HEK293 (cell line): Measurements from ENCODE around the gene ANKRD16.

Experiments
- GFI1B ChIP-seq: fragments of 450-650 bp; formaldehyde crosslinking; IDR thresholded peaks from 2 replicates; pipeline ENCODE4 v1.5.1; 2016; ENCODE audit warnings: missing biosample characterization, missing genetic modification characterization
- ZEB2 ChIP-seq: fragments of 450-650 bp; formaldehyde crosslinking; IDR thresholded peaks from 2 replicates; pipeline ENCODE4 v1.5.1; 2016; ENCODE audit warnings: missing biosample characterization, missing genetic modification characterization
- ZFP3 ChIP-seq: fragments of 450-650 bp; formaldehyde crosslinking; IDR thresholded peaks from 2 replicates; pipeline ENCODE4 v1.5.1; 2016; ENCODE audit warnings: low read depth, missing biosample characterization, missing genetic modification characterization
- ZNF121 ChIP-seq: fragments of 450-650 bp; formaldehyde crosslinking; IDR thresholded peaks from 2 replicates; pipeline ENCODE4 v1.5.1; 2016; ENCODE audit warnings: missing biosample characterization, missing genetic modification characterization
- ZNF202 ChIP-seq: fragments of 450-650 bp; formaldehyde crosslinking; IDR thresholded peaks from 2 replicates; pipeline ENCODE4 v1.5.1; 2016; ENCODE audit warnings: missing biosample characterization, missing genetic modification characterization, borderline replicate concordance
- ZNF211 ChIP-seq: fragments of 450-650 bp; formaldehyde crosslinking; IDR thresholded peaks from 2 replicates; pipeline ENCODE4 v1.5.1; 2016; ENCODE audit warnings: low read depth, missing biosample characterization, missing genetic modification characterization
- ZNF366 ChIP-seq: fragments of 450-650 bp; formaldehyde crosslinking; conservative IDR thresholded peaks from 2 replicates; pipeline ENCODE4 v1.5.1; 2016; ENCODE audit warnings: missing biosample characterization, missing genetic modification characterization
- ZNF521 ChIP-seq: fragments of 450-650 bp; formaldehyde crosslinking; IDR thresholded peaks from 2 replicates; pipeline ENCODE4 v1.5.1; 2017; ENCODE audit warnings: missing biosample characterization, mild to moderate bottlenecking, missing genetic modification characterization
- ZNF560 ChIP-seq: fragments of 450-650 bp; formaldehyde crosslinking; IDR thresholded peaks from 2 replicates; pipeline ENCODE4 v1.5.1; 2017; ENCODE audit warnings: missing biosample characterization, missing genetic modification characterization, borderline replicate concordance
- ZNF600 ChIP-seq: fragments of 450-650 bp; formaldehyde crosslinking; IDR thresholded peaks from 2 replicates; pipeline ENCODE4 v1.5.1; 2016; ENCODE audit warnings: missing biosample characterization, missing genetic modification characterization
- ZNF621 ChIP-seq: fragments of 450-650 bp; formaldehyde crosslinking; IDR thresholded peaks from 2 replicates; pipeline ENCODE4 v1.5.1; 2017; ENCODE audit warnings: missing biosample characterization, missing genetic modification characterization
- ZSCAN16 ChIP-seq: fragments of 450-650 bp; formaldehyde crosslinking; IDR thresholded peaks from 2 replicates; pipeline ENCODE4 v1.5.1; 2016; ENCODE audit warnings: missing biosample characterization, missing genetic modification characterization
- TF ChIP-seq, protein P1 (sequence below): fragments of 450-650 bp; formaldehyde crosslinking; IDR thresholded peaks from 2 replicates; pipeline ENCODE4 v1.5.1; 2016; ENCODE audit warnings: missing biosample characterization, missing genetic modification characterization
- TF ChIP-seq, protein P2 (sequence below): fragments of 450-650 bp; formaldehyde crosslinking; IDR thresholded peaks from 2 replicates; pipeline ENCODE4 v1.5.1; 2017; ENCODE audit warnings: missing biosample characterization, missing genetic modification characterization
- TF ChIP-seq, protein P3 (sequence below): fragments of 450-650 bp; formaldehyde crosslinking; IDR thresholded peaks from 2 replicates; pipeline ENCODE4 v1.5.1; 2016; ENCODE audit warnings: missing biosample characterization, missing genetic modification characterization
- TF ChIP-seq, protein P4 (sequence below): IDR thresholded peaks from 2 replicates; pipeline ENCODE4 v1.6.1; 2011; ENCODE audit warnings: mild to moderate bottlenecking, low read depth, low read length, borderline replicate concordance
- TF ChIP-seq, protein P5 (sequence below): fragments of 450-650 bp; IDR thresholded peaks from 2 replicates; pipeline ENCODE4 v1.5.1; 2018; ENCODE audit warnings: missing biosample characterization, mild to moderate bottlenecking, missing genetic modification characterization
- TF ChIP-seq, protein P6 (sequence below): fragments of 450-650 bp; formaldehyde crosslinking; IDR thresholded peaks from 2 replicates; pipeline ENCODE4 v1.5.1; 2016; ENCODE audit warnings: missing biosample characterization, missing genetic modification characterization, borderline replicate concordance
- TF ChIP-seq, protein P7 (sequence below): fragments of 450-650 bp; formaldehyde crosslinking; IDR thresholded peaks from 2 replicates; pipeline ENCODE4 v1.5.1; 2016; ENCODE audit warnings: missing biosample characterization, missing genetic modification characterization
- TF ChIP-seq, protein P8 (sequence below): fragments of 450-650 bp; formaldehyde crosslinking; IDR thresholded peaks from 2 replicates; pipeline ENCODE4 v1.5.1; 2016; ENCODE audit warnings: missing biosample characterization, missing genetic modification characterization

ANKRD16 gene

DNA sequence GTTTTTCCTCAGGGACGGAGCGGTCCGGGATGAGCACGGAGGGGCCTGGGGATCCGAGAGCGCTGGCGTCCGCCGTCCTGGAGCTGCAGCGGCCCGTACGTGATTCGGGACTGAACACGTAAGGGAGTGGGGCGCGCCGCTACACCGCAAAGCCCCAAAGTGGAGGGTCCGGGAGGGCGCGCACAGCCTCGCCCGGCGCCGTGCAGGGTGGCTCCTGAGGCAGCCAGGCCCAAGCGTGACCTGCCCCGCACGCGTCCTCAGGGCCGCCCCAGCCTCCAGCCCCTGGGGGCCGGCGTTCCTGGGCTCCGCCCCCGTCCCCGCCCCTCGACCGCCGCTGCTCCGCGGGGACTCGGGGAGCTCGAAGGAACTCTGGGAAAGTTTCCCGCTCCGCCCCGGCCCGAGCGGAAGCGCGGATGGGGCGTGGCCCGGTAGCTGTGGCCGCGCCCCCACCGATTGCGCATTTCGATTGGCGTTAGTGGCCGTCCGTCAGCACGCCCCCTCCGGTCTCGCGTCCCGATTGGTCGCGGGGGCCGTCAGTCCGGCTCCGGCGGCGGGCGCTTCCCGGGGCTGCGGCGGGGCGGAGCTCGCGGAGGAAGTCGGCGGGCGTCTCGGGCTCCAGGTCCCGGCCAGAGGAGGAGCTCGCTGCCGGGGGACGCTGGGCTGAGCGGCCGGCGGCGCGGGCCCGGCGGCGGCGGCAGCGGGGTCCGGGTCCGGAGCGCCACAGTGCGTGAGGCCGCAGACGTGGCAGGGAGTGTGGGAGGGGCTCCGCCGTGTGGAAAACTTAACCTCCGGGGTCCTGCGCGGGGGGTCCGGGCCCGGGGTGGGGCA, at the start of gene ANKRD16, which contains the start of gene FBH1 (continued):
- TF ChIP-seq, protein P1, sequence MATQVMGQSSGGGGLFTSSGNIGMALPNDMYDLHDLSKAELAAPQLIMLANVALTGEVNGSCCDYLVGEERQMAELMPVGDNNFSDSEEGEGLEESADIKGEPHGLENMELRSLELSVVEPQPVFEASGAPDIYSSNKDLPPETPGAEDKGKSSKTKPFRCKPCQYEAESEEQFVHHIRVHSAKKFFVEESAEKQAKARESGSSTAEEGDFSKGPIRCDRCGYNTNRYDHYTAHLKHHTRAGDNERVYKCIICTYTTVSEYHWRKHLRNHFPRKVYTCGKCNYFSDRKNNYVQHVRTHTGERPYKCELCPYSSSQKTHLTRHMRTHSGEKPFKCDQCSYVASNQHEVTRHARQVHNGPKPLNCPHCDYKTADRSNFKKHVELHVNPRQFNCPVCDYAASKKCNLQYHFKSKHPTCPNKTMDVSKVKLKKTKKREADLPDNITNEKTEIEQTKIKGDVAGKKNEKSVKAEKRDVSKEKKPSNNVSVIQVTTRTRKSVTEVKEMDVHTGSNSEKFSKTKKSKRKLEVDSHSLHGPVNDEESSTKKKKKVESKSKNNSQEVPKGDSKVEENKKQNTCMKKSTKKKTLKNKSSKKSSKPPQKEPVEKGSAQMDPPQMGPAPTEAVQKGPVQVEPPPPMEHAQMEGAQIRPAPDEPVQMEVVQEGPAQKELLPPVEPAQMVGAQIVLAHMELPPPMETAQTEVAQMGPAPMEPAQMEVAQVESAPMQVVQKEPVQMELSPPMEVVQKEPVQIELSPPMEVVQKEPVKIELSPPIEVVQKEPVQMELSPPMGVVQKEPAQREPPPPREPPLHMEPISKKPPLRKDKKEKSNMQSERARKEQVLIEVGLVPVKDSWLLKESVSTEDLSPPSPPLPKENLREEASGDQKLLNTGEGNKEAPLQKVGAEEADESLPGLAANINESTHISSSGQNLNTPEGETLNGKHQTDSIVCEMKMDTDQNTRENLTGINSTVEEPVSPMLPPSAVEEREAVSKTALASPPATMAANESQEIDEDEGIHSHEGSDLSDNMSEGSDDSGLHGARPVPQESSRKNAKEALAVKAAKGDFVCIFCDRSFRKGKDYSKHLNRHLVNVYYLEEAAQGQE: no peak
- TF ChIP-seq, protein P2, sequence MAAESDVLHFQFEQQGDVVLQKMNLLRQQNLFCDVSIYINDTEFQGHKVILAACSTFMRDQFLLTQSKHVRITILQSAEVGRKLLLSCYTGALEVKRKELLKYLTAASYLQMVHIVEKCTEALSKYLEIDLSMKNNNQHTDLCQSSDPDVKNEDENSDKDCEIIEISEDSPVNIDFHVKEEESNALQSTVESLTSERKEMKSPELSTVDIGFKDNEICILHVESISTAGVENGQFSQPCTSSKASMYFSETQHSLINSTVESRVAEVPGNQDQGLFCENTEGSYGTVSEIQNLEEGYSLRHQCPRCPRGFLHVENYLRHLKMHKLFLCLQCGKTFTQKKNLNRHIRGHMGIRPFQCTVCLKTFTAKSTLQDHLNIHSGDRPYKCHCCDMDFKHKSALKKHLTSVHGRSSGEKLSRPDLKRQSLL: peak; percentile 86
- TF ChIP-seq ZNF366 (tag by site-specific recombination) (no peak), ZNF600 (peak; percentile 84), ZEB2 (tag by site-specific recombination) (peak; percentile 99), ZNF560 (tag by site-specific recombination) (no peak), ZNF121 (tag by site-specific recombination) (no peak), GFI1B (tag by site-specific recombination) (no peak), ZSCAN16 (tag by site-specific recombination) (no peak), ZNF621 (tag by site-specific recombination) (no peak), ZNF211 (tag by site-specific recombination) (no peak), ZFP3 (tag by site-specific recombination) (no peak), ZNF521 (tag by site-specific recombination) (no peak), ZNF202 (no peak)
- TF ChIP-seq, protein P3, sequence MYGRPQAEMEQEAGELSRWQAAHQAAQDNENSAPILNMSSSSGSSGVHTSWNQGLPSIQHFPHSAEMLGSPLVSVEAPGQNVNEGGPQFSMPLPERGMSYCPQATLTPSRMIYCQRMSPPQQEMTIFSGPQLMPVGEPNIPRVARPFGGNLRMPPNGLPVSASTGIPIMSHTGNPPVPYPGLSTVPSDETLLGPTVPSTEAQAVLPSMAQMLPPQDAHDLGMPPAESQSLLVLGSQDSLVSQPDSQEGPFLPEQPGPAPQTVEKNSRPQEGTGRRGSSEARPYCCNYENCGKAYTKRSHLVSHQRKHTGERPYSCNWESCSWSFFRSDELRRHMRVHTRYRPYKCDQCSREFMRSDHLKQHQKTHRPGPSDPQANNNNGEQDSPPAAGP (tag by site-specific recombination): peak; percentile 88
- TF ChIP-seq, protein P4, sequence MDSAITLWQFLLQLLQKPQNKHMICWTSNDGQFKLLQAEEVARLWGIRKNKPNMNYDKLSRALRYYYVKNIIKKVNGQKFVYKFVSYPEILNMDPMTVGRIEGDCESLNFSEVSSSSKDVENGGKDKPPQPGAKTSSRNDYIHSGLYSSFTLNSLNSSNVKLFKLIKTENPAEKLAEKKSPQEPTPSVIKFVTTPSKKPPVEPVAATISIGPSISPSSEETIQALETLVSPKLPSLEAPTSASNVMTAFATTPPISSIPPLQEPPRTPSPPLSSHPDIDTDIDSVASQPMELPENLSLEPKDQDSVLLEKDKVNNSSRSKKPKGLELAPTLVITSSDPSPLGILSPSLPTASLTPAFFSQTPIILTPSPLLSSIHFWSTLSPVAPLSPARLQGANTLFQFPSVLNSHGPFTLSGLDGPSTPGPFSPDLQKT: peak; percentile 96
- TF ChIP-seq, protein P5, sequence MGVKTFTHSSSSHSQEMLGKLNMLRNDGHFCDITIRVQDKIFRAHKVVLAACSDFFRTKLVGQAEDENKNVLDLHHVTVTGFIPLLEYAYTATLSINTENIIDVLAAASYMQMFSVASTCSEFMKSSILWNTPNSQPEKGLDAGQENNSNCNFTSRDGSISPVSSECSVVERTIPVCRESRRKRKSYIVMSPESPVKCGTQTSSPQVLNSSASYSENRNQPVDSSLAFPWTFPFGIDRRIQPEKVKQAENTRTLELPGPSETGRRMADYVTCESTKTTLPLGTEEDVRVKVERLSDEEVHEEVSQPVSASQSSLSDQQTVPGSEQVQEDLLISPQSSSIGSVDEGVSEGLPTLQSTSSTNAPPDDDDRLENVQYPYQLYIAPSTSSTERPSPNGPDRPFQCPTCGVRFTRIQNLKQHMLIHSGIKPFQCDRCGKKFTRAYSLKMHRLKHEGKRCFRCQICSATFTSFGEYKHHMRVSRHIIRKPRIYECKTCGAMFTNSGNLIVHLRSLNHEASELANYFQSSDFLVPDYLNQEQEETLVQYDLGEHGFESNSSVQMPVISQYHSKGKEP (tag by site-specific recombination): no peak
- TF ChIP-seq, protein P6, sequence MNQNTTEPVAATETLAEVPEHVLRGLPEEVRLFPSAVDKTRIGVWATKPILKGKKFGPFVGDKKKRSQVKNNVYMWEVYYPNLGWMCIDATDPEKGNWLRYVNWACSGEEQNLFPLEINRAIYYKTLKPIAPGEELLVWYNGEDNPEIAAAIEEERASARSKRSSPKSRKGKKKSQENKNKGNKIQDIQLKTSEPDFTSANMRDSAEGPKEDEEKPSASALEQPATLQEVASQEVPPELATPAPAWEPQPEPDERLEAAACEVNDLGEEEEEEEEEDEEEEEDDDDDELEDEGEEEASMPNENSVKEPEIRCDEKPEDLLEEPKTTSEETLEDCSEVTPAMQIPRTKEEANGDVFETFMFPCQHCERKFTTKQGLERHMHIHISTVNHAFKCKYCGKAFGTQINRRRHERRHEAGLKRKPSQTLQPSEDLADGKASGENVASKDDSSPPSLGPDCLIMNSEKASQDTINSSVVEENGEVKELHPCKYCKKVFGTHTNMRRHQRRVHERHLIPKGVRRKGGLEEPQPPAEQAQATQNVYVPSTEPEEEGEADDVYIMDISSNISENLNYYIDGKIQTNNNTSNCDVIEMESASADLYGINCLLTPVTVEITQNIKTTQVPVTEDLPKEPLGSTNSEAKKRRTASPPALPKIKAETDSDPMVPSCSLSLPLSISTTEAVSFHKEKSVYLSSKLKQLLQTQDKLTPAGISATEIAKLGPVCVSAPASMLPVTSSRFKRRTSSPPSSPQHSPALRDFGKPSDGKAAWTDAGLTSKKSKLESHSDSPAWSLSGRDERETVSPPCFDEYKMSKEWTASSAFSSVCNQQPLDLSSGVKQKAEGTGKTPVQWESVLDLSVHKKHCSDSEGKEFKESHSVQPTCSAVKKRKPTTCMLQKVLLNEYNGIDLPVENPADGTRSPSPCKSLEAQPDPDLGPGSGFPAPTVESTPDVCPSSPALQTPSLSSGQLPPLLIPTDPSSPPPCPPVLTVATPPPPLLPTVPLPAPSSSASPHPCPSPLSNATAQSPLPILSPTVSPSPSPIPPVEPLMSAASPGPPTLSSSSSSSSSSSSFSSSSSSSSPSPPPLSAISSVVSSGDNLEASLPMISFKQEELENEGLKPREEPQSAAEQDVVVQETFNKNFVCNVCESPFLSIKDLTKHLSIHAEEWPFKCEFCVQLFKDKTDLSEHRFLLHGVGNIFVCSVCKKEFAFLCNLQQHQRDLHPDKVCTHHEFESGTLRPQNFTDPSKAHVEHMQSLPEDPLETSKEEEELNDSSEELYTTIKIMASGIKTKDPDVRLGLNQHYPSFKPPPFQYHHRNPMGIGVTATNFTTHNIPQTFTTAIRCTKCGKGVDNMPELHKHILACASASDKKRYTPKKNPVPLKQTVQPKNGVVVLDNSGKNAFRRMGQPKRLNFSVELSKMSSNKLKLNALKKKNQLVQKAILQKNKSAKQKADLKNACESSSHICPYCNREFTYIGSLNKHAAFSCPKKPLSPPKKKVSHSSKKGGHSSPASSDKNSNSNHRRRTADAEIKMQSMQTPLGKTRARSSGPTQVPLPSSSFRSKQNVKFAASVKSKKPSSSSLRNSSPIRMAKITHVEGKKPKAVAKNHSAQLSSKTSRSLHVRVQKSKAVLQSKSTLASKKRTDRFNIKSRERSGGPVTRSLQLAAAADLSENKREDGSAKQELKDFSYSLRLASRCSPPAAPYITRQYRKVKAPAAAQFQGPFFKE: 0 out of 2 replicates have a peak, but pooled peaks have one; percentile 64
- TF ChIP-seq, protein P7, sequence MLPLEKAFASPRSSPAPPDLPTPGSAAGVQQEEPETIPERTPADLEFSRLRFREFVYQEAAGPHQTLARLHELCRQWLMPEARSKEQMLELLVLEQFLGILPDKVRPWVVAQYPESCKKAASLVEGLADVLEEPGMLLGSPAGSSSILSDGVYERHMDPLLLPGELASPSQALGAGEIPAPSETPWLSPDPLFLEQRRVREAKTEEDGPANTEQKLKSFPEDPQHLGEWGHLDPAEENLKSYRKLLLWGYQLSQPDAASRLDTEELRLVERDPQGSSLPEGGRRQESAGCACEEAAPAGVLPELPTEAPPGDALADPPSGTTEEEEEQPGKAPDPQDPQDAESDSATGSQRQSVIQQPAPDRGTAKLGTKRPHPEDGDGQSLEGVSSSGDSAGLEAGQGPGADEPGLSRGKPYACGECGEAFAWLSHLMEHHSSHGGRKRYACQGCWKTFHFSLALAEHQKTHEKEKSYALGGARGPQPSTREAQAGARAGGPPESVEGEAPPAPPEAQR (tag by site-specific recombination): no peak
- TF ChIP-seq, protein P8, sequence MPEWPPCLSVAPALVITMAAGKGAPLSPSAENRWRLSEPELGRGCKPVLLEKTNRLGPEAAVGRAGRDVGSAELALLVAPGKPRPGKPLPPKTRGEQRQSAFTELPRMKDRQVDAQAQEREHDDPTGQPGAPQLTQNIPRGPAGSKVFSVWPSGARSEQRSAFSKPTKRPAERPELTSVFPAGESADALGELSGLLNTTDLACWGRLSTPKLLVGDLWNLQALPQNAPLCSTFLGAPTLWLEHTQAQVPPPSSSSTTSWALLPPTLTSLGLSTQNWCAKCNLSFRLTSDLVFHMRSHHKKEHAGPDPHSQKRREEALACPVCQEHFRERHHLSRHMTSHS: no peak
